ENCODE results near the gene LRMDA.

LRMDA gene

DNA sequence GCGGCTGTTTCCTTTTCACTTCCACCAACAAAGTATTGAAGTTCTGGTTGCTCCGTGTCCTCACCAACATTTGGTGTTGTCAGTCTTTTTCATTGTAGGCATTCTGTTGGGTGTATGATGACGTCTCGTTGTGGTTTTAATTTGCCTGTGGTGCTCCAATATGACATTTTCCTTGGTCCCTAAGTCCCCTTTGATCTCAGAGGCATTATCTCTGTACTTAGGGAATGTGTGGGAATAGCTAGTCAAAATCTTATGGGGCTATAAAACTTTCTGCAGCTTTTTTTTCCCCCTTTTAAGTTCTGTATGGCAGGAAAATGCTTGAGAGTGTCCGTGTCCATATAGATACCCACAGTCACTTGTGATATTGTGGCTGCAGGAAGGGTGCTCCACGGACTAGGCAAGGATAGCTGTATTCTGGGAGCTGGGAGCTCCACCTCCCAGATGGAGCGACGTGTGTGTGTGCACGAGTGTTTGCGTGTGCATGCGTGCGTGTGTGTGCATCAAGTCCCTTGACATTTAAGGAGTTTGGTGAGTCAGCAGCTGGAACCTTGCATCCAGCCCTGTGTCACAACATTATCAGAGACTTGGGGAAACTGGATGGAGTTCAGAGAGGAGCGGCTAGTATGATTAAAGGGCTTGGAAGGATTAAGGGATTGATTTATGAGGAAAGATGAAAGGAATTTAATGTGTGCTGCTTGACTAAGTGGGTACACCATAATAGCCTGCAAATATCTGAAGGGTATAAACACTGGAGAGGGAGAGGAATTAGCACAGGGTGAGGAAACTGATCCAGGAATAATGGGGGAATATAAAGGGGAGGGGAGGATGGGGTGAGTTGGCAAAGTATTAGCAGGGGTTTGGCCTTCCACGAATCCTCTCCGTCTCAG lies 66.8 kb downstream of the LRMDA start:
- TF ChIP-seq, protein P1, sequence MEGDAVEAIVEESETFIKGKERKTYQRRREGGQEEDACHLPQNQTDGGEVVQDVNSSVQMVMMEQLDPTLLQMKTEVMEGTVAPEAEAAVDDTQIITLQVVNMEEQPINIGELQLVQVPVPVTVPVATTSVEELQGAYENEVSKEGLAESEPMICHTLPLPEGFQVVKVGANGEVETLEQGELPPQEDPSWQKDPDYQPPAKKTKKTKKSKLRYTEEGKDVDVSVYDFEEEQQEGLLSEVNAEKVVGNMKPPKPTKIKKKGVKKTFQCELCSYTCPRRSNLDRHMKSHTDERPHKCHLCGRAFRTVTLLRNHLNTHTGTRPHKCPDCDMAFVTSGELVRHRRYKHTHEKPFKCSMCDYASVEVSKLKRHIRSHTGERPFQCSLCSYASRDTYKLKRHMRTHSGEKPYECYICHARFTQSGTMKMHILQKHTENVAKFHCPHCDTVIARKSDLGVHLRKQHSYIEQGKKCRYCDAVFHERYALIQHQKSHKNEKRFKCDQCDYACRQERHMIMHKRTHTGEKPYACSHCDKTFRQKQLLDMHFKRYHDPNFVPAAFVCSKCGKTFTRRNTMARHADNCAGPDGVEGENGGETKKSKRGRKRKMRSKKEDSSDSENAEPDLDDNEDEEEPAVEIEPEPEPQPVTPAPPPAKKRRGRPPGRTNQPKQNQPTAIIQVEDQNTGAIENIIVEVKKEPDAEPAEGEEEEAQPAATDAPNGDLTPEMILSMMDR (conservative IDR thresholded peaks at IDR 0.05) = no peak
- H3K27ac ChIP-seq = no peak overlapping the region

DNA sequence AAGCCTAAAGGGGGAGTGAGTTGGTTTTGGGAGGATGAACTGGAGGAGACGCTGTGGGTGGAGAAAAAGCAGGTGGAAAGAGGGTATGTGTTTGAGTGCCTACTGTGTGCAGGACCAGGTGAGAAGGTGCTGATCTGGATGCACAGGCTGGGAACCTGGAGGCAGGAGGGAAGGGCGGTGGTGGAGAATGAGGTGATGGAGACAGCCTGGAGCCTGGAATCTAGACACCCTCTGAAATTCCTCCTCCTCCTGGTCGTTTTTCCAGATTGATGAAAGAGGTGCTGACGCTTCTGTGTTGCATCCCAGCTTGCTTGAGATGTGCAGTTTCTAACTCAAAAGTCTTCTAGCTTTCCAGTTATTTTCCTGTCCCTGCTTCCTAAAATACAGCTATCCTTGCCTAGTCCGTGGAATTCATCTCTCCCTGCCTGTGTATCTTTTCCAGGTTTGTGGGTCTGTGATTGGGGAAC lies 67.5 kb downstream of the LRMDA start:
- TF ChIP-seq, protein P1 (conservative IDR thresholded peaks at IDR 0.05) = no peak
- no peak overlapping the region for H3K27ac ChIP-seq

DNA sequence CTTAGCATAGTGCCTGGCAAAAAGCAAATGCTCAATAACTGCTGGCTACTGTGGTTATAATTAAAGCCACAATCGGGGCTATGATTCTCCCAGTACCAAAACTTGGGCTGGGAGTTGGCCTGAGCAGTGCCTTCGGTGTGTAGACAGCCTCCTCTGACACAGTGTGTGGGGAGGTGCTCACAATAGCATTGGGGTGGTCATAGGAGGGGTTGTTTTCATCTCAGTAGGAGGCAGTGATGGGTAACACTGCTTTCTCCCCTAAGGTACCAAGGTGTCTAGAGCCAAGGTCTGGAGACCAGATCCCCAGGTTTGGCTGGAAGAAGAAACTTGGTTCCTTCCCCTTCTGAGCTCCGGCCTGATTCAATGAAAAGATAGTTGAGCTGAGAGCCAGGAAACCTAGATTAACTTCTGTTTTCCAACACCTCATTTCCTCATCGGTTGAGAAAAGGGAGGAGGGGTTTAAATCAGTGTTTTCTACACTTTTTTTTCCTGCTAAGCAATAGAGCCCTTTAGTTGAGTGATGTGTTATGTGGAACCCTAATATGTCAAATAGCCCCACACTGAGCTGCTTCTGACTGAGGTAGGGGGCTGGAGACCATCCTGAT lies 68.2 kb downstream of the LRMDA start:
- TF ChIP-seq, protein P1 (conservative IDR thresholded peaks at IDR 0.05) = no peak
- H3K27ac ChIP-seq = no peak overlapping the region

DNA sequence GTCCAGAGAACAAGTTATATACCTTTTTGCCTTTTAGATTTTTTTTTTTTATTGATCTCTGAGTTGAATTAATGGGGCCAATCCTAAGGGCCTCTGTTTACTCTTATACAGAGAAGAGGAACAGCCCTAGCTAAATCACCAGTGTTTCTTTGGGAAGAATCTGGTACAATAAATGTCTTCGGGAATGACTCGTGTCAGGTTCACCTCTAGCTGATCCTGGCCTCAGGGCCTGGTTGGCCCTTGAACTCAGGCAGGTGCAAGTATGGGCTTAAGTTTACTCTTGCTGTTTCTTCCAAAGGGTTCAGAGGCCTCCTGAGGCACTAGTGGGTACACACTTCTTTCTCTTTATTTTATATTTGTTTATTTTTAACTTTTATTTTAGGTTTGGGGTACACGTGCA lies 71.0 kb downstream of the LRMDA start:
- H3K27ac ChIP-seq = no peak overlapping the region
- TF ChIP-seq, protein P1 (conservative IDR thresholded peaks at IDR 0.05) = no peak

DNA sequence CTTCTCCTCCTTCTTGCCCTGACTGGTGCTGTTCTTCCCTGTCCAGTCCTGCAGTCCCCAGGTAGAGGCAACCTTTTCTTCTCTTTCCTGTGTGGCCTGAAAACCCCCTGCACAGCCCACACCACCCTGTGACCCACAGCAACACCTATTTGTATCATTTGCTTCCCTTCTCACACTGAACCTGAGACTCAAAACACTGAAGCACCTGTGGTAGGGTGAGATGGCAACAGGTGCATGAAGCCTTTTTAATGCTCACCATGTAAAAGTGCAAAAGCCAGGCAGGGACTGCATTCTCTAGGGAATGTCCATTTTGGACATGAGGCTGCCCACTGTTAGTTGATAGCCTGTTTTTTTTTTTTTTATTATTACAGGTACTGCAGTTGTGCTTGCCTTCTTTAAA lies 71.4 kb downstream of the LRMDA start:
- TF ChIP-seq, protein P1 (conservative IDR thresholded peaks at IDR 0.05) = no peak
- H3K27ac ChIP-seq = no peak overlapping the region

DNA sequence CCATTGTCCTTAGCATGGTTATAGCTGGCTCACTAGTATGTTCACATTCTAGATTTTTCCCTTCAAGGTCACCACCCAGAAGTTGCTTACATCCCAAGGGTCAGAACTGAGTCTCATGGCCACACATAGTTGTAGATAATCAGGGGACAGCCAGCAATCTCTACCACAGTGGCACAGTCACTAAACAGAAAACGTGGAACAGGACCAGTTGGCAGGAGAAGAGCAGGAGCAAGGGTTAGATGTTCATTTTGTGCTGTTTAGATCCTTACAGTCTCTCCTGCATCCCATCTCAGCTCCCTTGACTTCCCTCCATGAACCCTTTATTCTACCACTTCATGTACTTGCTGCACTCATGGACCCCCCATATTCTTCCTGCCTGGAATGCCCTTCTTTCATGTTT lies 73.9 kb downstream of the LRMDA start:
- H3K27ac ChIP-seq = no peak overlapping the region
- TF ChIP-seq, protein P1 (conservative IDR thresholded peaks at IDR 0.05) = no peak

DNA sequence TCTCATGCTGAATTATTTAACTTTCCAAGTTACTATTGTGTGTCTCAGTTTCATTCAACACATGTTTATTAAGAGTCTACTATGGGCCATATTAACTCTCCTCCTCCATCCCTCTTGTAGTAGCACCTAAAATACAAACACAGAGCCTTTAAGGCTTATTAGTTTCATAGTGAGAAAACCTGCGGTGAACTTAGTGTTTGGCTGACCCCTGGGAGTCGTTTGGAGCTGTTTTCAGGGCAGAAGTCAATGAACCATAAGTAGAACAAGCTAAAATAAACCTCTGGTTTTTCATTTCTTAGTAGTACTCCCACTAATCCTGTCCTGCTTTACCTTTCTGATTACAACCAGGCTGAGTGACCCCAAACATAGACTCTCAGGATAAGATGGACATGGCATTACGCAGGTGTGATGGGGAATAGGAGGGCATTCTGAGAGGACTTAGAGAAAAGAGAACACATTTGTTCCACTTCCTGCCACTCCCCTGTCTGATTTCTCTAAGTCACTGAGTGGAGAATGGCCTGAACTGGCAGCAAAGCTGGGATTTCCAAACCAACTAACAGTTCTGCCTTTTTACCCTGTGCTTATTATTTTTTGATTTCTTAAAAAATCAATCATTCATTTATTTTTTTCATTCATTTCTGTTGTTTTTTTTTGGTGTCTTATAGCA lies 74.5 kb downstream of the LRMDA start:
- H3K27ac ChIP-seq = no peak overlapping the region
- TF ChIP-seq, protein P1 (conservative IDR thresholded peaks at IDR 0.05) = no peak

All from VCaP (cell line).